ENCODE results near the gene THBS3.

Gene THBS3

DNA sequence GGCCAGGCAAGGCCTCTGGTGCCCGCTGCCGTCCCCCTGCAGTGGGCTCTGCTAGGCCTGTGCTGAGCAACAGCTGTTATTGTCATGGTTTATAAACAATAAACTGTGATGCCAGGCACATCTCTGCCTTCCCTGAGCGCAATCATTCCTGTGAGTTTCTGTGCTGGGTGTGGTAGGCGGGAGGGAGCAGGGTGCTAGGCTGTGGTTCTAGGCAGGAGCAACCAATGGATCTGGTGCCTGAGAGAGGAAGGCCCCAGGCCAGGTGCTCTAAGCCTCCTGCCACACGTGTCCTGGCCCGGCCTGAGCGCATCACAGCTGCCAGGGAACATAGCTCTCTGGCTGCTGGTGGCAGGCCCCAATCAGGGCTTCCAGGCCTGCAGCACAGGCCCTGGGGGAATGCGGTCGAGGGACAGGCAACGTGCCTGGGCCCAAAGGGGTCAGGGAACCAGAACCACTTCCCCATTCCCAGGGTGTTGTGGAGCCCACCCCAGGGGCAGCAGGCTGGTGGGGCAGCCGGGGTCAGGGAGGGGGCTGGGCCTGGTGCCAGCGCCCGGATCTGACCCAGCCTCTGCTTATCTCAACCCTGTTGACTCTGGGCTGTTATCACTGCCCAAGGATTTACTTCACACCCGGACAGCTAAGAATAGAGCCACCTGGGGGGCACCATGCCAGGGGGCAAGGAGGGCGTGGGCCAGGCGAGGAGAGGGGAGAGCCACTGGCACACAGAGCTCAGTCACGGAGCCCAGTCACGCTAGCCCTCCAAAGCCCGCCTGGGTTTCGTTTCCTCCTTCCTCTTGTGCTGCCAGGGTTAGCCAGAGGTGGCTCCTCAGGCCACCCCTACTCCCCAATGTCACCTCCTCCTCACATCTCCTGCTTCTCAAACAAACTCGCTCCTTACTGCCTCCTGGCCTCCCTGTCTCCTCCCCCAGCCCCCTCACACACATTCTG is 22.6 kb downstream of the THBS3 start:
- Histone ChIP-seq H3K9me3 (ENCODE audit: insufficient read depth, low read length) (no peaks in the 10 kb centered on the region), H3K4me1 (ENCODE audit: low read length) (peaks cover 20% of the 10 kb centered on the region), H3K27me3 (ENCODE audit: low read depth, low read length) (no peaks in the 10 kb centered on the region), H3K79me2 (ENCODE audit: low read length) (no peaks in the 10 kb centered on the region), H3K4me3 (ENCODE audit: low read length) (peak overlapping the region; percentile 48), H3K36me3 (replicated peaks; ENCODE audit: low read depth, low read length) (peaks cover 2% of the 10 kb centered on the region), H4K20me1 (ENCODE audit: insufficient read depth, low read length) (no peaks in the 10 kb centered on the region), H2AFZ (ENCODE audit: low read depth, low read length) (peak overlapping the region; percentile 80), H3K4me2 (ENCODE audit: low read length) (peak overlapping the region; percentile 79), H3K27ac (ENCODE audit: low read length) (peak overlapping the region; percentile 46), H3K9ac (ENCODE audit: low read length) (peak overlapping the region; percentile 56)
- TF ChIP-seq EZH2phosphoT487 (IDR thresholded peaks at IDR 0.05; ENCODE audit: low read depth) = no peak

DNA sequence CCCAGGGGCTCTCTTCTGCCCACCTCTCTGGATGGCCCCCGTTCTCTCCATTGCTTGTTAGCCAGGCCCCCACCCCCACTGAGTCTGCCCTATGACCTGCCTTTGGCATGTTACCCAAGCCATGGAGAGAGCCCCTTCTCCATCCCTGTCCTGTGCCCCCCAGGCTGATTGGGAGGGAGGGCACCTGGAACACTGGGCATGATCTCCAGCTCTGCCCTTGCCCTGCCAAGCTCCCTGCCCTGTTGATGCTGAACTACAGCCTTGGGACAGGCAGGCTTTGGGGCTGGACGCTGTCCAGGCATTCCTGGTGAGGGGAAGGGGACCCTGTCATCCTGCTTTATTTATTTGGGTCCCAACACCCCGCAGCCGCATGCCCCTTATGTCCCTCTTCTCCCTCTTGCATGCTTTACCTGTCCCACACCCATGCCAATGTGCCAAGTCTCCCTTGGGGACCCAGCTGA is 23.3 kb downstream of the THBS3 start:
- H3K27me3 ChIP-seq (ENCODE audit: low read depth, low read length) = no peaks in the 10 kb centered on the region
- no peak overlapping the region for H2AFZ ChIP-seq (ENCODE audit: low read depth, low read length)
- no peaks in the 10 kb centered on the region for H4K20me1 ChIP-seq (ENCODE audit: insufficient read depth, low read length)
- H3K27ac ChIP-seq (ENCODE audit: low read length) = no peak overlapping the region
- H3K36me3 ChIP-seq (replicated peaks; ENCODE audit: low read depth, low read length) = peaks cover 8% of the 10 kb centered on the region
- H3K4me2 ChIP-seq (ENCODE audit: low read length) = no peak overlapping the region
- no peak overlapping the region for H3K9ac ChIP-seq (ENCODE audit: low read length)
- no peaks in the 10 kb centered on the region for H3K9me3 ChIP-seq (ENCODE audit: insufficient read depth, low read length)
- no peaks in the 10 kb centered on the region for H3K79me2 ChIP-seq (ENCODE audit: low read length)
- TF ChIP-seq EZH2phosphoT487 (IDR thresholded peaks at IDR 0.05; ENCODE audit: low read depth) = no peak
- TF ChIP-seq, protein P1, sequence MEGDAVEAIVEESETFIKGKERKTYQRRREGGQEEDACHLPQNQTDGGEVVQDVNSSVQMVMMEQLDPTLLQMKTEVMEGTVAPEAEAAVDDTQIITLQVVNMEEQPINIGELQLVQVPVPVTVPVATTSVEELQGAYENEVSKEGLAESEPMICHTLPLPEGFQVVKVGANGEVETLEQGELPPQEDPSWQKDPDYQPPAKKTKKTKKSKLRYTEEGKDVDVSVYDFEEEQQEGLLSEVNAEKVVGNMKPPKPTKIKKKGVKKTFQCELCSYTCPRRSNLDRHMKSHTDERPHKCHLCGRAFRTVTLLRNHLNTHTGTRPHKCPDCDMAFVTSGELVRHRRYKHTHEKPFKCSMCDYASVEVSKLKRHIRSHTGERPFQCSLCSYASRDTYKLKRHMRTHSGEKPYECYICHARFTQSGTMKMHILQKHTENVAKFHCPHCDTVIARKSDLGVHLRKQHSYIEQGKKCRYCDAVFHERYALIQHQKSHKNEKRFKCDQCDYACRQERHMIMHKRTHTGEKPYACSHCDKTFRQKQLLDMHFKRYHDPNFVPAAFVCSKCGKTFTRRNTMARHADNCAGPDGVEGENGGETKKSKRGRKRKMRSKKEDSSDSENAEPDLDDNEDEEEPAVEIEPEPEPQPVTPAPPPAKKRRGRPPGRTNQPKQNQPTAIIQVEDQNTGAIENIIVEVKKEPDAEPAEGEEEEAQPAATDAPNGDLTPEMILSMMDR (IDR thresholded peaks at IDR 0.05; ENCODE audit: low read depth, low read length) = no peak
- H3K4me3 ChIP-seq (ENCODE audit: low read length) = no peak overlapping the region
- H3K4me1 ChIP-seq (ENCODE audit: low read length) = peaks cover 20% of the 10 kb centered on the region

DNA sequence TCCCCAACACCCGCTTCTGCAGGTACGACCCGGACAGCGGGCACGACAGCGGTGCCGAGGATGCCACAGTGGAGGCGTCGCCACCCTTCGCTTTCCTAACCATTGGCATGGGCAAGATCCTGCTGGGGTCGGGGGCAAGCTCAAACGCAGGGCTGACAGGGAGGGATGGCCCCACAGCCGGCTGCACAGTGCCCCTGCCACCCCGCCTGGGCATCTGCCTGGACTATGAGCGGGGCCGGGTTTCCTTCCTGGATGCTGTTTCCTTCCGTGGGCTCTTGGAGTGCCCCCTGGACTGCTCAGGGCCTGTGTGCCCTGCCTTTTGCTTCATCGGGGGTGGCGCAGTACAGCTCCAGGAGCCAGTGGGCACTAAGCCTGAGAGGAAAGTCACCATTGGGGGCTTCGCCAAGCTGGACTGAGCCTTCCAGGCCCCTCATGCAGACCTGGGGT is 23.9 kb downstream of the THBS3 start:
- Histone ChIP-seq H2AFZ (ENCODE audit: low read depth, low read length) (no peak overlapping the region), H3K9ac (ENCODE audit: low read length) (no peak overlapping the region), H3K9me3 (ENCODE audit: insufficient read depth, low read length) (no peaks in the 10 kb centered on the region), H3K79me2 (ENCODE audit: low read length) (no peaks in the 10 kb centered on the region), H3K4me2 (ENCODE audit: low read length) (no peak overlapping the region), H3K36me3 (replicated peaks; ENCODE audit: low read depth, low read length) (peaks cover 9% of the 10 kb centered on the region), H3K27me3 (ENCODE audit: low read depth, low read length) (no peaks in the 10 kb centered on the region), H4K20me1 (ENCODE audit: insufficient read depth, low read length) (no peaks in the 10 kb centered on the region), H3K4me1 (ENCODE audit: low read length) (peaks cover 20% of the 10 kb centered on the region), H3K4me3 (ENCODE audit: low read length) (no peak overlapping the region), H3K27ac (ENCODE audit: low read length) (no peak overlapping the region)
- TF ChIP-seq, protein P1 (IDR thresholded peaks at IDR 0.05; ENCODE audit: low read depth, low read length) = no peak
- TF ChIP-seq EZH2phosphoT487 (IDR thresholded peaks at IDR 0.05; ENCODE audit: low read depth) = no peak

DNA sequence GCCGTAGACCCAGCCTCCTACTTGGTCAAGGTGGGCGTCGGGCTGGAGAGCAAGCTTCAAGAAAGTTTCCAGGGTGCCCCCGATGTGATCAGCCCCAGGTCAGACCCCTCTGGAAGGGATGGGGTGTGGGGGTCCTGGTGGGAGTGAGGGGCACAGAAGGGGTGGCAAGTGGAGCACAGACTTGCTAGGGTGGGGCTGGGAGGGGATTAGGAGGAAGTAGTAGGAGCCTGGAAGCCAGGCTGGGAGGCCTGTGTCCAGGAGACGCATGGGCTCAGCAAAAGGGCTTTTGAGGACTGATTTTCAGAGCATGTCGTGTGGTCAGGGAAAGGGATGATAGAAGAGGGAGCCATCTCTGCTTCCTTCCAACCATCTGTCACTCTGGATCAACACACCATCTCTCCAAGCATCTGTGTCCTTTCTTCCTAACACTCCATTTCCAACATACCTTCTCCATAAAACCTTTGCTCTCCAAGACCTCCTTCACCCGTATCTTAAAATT is 25.6 kb downstream of the THBS3 start:
- no peak overlapping the region for H3K27ac ChIP-seq (ENCODE audit: low read length)
- peaks cover 19% of the 10 kb centered on the region for H3K36me3 ChIP-seq (replicated peaks; ENCODE audit: low read depth, low read length)
- no peak overlapping the region for H2AFZ ChIP-seq (ENCODE audit: low read depth, low read length)
- no peaks in the 10 kb centered on the region for H3K79me2 ChIP-seq (ENCODE audit: low read length)
- TF ChIP-seq, protein P1 (IDR thresholded peaks at IDR 0.05; ENCODE audit: low read depth, low read length) = no peak
- TF ChIP-seq EZH2phosphoT487 (IDR thresholded peaks at IDR 0.05; ENCODE audit: low read depth) = no peak
- H3K9ac ChIP-seq (ENCODE audit: low read length) = no peak overlapping the region
- H3K4me2 ChIP-seq (ENCODE audit: low read length) = no peak overlapping the region
- H3K9me3 ChIP-seq (ENCODE audit: insufficient read depth, low read length) = no peaks in the 10 kb centered on the region
- H4K20me1 ChIP-seq (ENCODE audit: insufficient read depth, low read length) = no peaks in the 10 kb centered on the region
- no peak overlapping the region for H3K4me3 ChIP-seq (ENCODE audit: low read length)
- H3K4me1 ChIP-seq (ENCODE audit: low read length) = peaks cover 26% of the 10 kb centered on the region
- H3K27me3 ChIP-seq (ENCODE audit: low read depth, low read length) = no peaks in the 10 kb centered on the region

Data from OCI-LY3 (cell line).